Liver (tissue), 9 donors: Measurements from ENCODE around the gene CST4. TPM values are rescaled to one million over a fixed set of nuclear protein-coding genes. Genes with fewer than 3 reads are reported as not detected.

ENCODE experiments used
- DNase-seq: peaks from one replicate; pipeline ENCODE4 v3.0.0-alpha.2; 2017; ENCODE audit warnings: low spot score
- H3K27ac ChIP-seq, 2 donors: one replicate each; pipeline ENCODE4 v1.7.0; 2013; ENCODE audit warnings: inconsistent platforms in 2 of 2, low read length in 2 of 2, control low read depth in 1 of 2, low read depth in 1 of 2, mild to moderate bottlenecking in 1 of 2
- H3K27me3 ChIP-seq, 4 donors: one replicate each; pipeline versions ENCODE4 v1.6.1 to v1.7.0; 2013; ENCODE audit warnings: low read length in 3 of 4, inconsistent platforms in 1 of 4, mild to moderate bottlenecking in 1 of 4, moderate library complexity in 1 of 4; ENCODE audit not compliant: control insufficient read depth in 4 of 4, insufficient read depth in 4 of 4
- H3K36me3 ChIP-seq, 4 donors: one replicate each; pipeline versions ENCODE4 v1.6.1 to v1.7.0; 2013; ENCODE audit warnings: low read length in 3 of 4, mild to moderate bottlenecking in 3 of 4, low read depth in 1 of 4, moderate library complexity in 1 of 4; ENCODE audit not compliant: control insufficient read depth in 4 of 4, insufficient read depth in 3 of 4
- H3K4me1 ChIP-seq, 4 donors: one replicate each; pipeline versions ENCODE4 v1.6.1 to v1.7.0; 2013; ENCODE audit warnings: low read length in 3 of 4, mild to moderate bottlenecking in 3 of 4, moderate library complexity in 1 of 4; ENCODE audit not compliant: control insufficient read depth in 4 of 4, insufficient read depth in 4 of 4
- H3K4me3 ChIP-seq, 3 donors: one replicate each; pipeline versions ENCODE4 v1.6.1 to v1.7.0; 2013; ENCODE audit warnings: low read length in 3 of 3, control low read depth in 1 of 3, low read depth in 1 of 3, mild to moderate bottlenecking in 1 of 3
- H3K9ac ChIP-seq, 2 donors: one replicate each; pipeline ENCODE4 v1.7.0; 2013; ENCODE audit warnings: low read length in 2 of 2, mild to moderate bottlenecking in 2 of 2, moderate library complexity in 2 of 2, control low read depth in 1 of 2, low read depth in 1 of 2
- H3K9me3 ChIP-seq, 4 donors: one replicate each; pipeline versions ENCODE4 v1.6.1 to v1.7.0; 2013; ENCODE audit warnings: low read length in 3 of 4; ENCODE audit not compliant: control insufficient read depth in 4 of 4
- EGR1 ChIP-seq, 2 donors: IDR thresholded peaks; 2 replicates each; pipeline ENCODE4 v1.6.1; 2016 to 2018; ENCODE audit warnings: antibody characterized with exemption in 2 of 2, low read depth in 2 of 2
- FOXA1 ChIP-seq: IDR thresholded peaks from 2 replicates; pipeline ENCODE4 v1.6.1; 2016; ENCODE audit warnings: antibody characterized with exemption
- FOXA2 ChIP-seq: IDR thresholded peaks from 2 replicates; pipeline ENCODE4 v1.6.1; 2016; ENCODE audit warnings: antibody characterized with exemption
- HNF4A ChIP-seq, 2 donors: conservative IDR thresholded peaks; 2 replicates each; pipeline ENCODE4 v1.6.1; 2016; ENCODE audit warnings: antibody characterized with exemption in 2 of 2, mild to moderate bottlenecking in 2 of 2
- HNF4G ChIP-seq: IDR thresholded peaks from 2 replicates; pipeline ENCODE4 v1.6.1; 2016; ENCODE audit warnings: antibody characterized with exemption
- JUND ChIP-seq, 2 donors: IDR thresholded peaks; 2 replicates each; pipeline ENCODE4 v1.6.1; 2016; ENCODE audit warnings: antibody characterized with exemption in 2 of 2
- NR2F2 ChIP-seq: IDR thresholded peaks from 2 replicates; pipeline ENCODE4 v1.6.1; 2016; ENCODE audit warnings: antibody characterized with exemption
- RAD21 ChIP-seq, 2 donors: IDR thresholded peaks; 2 replicates each; pipeline ENCODE4 v1.6.1; 2016; ENCODE audit warnings: antibody characterized with exemption in 2 of 2, mild to moderate bottlenecking in 2 of 2
- RXRA ChIP-seq, 2 donors: IDR thresholded peaks; 2 replicates each; pipeline ENCODE4 v1.6.1; 2017 to 2018; ENCODE audit warnings: antibody characterized with exemption in 2 of 2, mild to moderate bottlenecking in 1 of 2
- SP1 ChIP-seq: IDR thresholded peaks from 2 replicates; pipeline ENCODE4 v1.6.1; 2018; ENCODE audit warnings: antibody characterized with exemption, mild to moderate bottlenecking
- TAF1 ChIP-seq: conservative IDR thresholded peaks from 2 replicates; pipeline ENCODE4 v1.6.1; 2016; ENCODE audit warnings: antibody characterized with exemption, mild to moderate bottlenecking
- YY1 ChIP-seq: IDR thresholded peaks from 2 replicates; pipeline ENCODE4 v1.6.1; 2016; ENCODE audit warnings: antibody characterized with exemption, mild to moderate bottlenecking
- WGBS: extraction: QIAGEN DNeasy Blood & Tissue Kit; methylation state at CpG from one replicate; pipeline ENCODE4 v1.1.7; 2013; 5-methylcytosine and 5-hydroxymethylcytosine counted together
- polyA plus RNA-seq, 2 donors: library from polyadenylated mRNA; stranded (reverse) in 1 of 2; unstranded in 1 of 2; fragments of 200-250 nt in 1 of 2; fragments of >200 nt in 1 of 2; fragmentation: Nextera tagmentation in 1 of 2; extraction: Ambion mirVana in 1 of 2; gene quantifications; one replicate each; pipeline versions ENCODE4 v1.2.1 to v1.2.3, GENCODE V29; 2013 to 2015
- total RNA-seq, 2 donors: library from RNA; depleted of rRNA; stranded (reverse); fragments of >200 nt; gene quantifications; one replicate each; pipeline ENCODE4 v1.2.3, GENCODE V29; 2014
- TF ChIP-seq, protein P1 (sequence below): IDR thresholded peaks from 2 replicates; pipeline ENCODE4 v1.6.1; 2016; ENCODE audit warnings: antibody characterized with exemption
- TF ChIP-seq, protein P2 (sequence below): IDR thresholded peaks from 2 replicates; pipeline ENCODE4 v1.6.1; 2016; ENCODE audit warnings: antibody characterized with exemption
- TF ChIP-seq, protein P3 (sequence below): IDR thresholded peaks from 2 replicates; pipeline ENCODE4 v1.6.1; 2016; ENCODE audit warnings: antibody characterized with exemption
- TF ChIP-seq, protein P4 (sequence below): fragments of 150-350 bp; IDR thresholded peaks from 2 replicates; pipeline ENCODE4 v1.5.1; 2017; ENCODE audit warnings: improper control_type of control experiment, low read depth, low read length; ENCODE audit not compliant: missing input control
- TF ChIP-seq, protein P5 (sequence below): IDR thresholded peaks from 2 replicates; pipeline ENCODE4 v1.6.1; 2016; ENCODE audit warnings: antibody characterized with exemption, mild to moderate bottlenecking
- donor health status: healthy.
- donor health status: healthy.
- donor health status: healthy.
- donor health status: healthy.
- donor health status: healthy.

The CST4 gene
- total and polyA plus RNA-seq, 4 donors: not detected

DNA sequence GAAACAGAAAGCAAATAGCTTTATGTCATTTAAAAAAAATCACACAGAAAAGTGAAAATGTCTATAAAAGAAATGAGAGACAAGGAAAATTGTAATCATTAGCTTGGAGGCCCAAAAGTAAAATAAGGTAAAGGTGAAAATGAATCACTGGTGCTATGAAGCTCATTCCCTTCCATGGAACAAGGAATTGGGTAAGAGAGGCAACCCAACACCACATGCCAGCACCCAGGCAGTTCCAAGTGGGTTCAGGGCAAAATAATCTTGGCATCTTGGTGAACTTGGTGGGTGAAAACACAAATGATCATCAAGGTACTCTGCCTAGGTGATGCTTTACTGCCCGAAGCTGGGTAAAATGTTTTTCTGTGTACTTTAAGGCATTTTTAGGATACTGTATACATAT lies 16.7 kb downstream of the CST4 start:
- Histone ChIP-seq H3K36me3 (no peaks in the 10 kb centered on the region), H3K27me3 (no peaks in the 10 kb centered on the region), H3K27ac (no peak overlapping the region), H3K4me3 (no peak overlapping the region), H3K9ac (no peak overlapping the region), H3K9me3 (no peaks in the 10 kb centered on the region), H3K4me1 (no peaks in the 10 kb centered on the region)
- no peak for DNase-seq
- WGBS: 95% methylated on average over 1 of the region's 1 CpG
- TF ChIP-seq, protein P1, sequence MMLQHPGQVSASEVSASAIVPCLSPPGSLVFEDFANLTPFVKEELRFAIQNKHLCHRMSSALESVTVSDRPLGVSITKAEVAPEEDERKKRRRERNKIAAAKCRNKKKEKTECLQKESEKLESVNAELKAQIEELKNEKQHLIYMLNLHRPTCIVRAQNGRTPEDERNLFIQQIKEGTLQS: no peak
- TF ChIP-seq EGR1 (IDR thresholded peaks at IDR 0.05; ENCODE audit: low read depth in 2 of 2) (no peak), YY1 (no peak), NR2F2 (no peak), SP1 (no peak), JUND (IDR thresholded peaks at IDR 0.05) (no peak), FOXA2 (no peak)
- TF ChIP-seq, protein P2, sequence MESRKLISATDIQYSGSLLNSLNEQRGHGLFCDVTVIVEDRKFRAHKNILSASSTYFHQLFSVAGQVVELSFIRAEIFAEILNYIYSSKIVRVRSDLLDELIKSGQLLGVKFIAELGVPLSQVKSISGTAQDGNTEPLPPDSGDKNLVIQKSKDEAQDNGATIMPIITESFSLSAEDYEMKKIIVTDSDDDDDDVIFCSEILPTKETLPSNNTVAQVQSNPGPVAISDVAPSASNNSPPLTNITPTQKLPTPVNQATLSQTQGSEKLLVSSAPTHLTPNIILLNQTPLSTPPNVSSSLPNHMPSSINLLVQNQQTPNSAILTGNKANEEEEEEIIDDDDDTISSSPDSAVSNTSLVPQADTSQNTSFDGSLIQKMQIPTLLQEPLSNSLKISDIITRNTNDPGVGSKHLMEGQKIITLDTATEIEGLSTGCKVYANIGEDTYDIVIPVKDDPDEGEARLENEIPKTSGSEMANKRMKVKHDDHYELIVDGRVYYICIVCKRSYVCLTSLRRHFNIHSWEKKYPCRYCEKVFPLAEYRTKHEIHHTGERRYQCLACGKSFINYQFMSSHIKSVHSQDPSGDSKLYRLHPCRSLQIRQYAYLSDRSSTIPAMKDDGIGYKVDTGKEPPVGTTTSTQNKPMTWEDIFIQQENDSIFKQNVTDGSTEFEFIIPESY: no peak
- TF ChIP-seq, protein P3, sequence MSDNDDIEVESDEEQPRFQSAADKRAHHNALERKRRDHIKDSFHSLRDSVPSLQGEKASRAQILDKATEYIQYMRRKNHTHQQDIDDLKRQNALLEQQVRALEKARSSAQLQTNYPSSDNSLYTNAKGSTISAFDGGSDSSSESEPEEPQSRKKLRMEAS: no peak

DNA sequence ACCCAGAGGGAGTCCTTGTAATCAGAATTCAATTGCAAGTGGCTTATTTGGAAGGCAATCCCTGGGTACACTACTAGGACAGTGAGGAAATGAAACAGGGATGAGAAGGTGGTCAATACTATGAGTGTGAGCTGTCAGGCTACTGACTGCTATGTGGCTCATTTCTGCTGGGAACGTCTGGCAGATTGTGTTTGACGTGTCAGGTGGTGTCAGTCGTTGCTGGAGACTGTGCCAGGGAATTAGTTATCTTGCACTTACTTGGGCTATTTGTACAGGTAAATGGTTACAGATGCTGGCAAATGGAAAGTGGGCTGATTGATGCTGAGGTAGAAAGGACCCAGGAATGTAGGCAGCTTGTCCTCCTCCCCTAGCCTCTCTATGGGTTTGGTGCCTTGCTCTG lies 17.4 kb downstream of the CST4 start:
- H3K4me3 ChIP-seq: no peak overlapping the region
- 74% methylated on average over 3 of the region's 3 CpGs for WGBS

More for the DNA sequence above, 17.4 kb downstream of the CST4 start:
- Histone ChIP-seq H3K27ac (no peak overlapping the region), H3K9ac (no peak overlapping the region), H3K9me3 (no peaks in the 10 kb centered on the region), H3K4me1 (no peaks in the 10 kb centered on the region), H3K36me3 (no peaks in the 10 kb centered on the region), H3K27me3 (no peaks in the 10 kb centered on the region)
- no peak for DNase-seq
- TF ChIP-seq SP1 (no peak), FOXA2 (no peak), HNF4G (no peak), TAF1 (no peak), EGR1 (IDR thresholded peaks at IDR 0.05; ENCODE audit: low read depth in 2 of 2) (no peak), RXRA (IDR thresholded peaks at IDR 0.05) (no peak), YY1 (no peak), FOXA1 (no peak), HNF4A (conservative IDR thresholded peaks at IDR 0.05) (no peak), JUND (IDR thresholded peaks at IDR 0.05) (no peak), RAD21 (IDR thresholded peaks at IDR 0.05) (no peak)
- TF ChIP-seq, protein P4, sequence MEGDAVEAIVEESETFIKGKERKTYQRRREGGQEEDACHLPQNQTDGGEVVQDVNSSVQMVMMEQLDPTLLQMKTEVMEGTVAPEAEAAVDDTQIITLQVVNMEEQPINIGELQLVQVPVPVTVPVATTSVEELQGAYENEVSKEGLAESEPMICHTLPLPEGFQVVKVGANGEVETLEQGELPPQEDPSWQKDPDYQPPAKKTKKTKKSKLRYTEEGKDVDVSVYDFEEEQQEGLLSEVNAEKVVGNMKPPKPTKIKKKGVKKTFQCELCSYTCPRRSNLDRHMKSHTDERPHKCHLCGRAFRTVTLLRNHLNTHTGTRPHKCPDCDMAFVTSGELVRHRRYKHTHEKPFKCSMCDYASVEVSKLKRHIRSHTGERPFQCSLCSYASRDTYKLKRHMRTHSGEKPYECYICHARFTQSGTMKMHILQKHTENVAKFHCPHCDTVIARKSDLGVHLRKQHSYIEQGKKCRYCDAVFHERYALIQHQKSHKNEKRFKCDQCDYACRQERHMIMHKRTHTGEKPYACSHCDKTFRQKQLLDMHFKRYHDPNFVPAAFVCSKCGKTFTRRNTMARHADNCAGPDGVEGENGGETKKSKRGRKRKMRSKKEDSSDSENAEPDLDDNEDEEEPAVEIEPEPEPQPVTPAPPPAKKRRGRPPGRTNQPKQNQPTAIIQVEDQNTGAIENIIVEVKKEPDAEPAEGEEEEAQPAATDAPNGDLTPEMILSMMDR: no peak
- TF ChIP-seq, protein P5, sequence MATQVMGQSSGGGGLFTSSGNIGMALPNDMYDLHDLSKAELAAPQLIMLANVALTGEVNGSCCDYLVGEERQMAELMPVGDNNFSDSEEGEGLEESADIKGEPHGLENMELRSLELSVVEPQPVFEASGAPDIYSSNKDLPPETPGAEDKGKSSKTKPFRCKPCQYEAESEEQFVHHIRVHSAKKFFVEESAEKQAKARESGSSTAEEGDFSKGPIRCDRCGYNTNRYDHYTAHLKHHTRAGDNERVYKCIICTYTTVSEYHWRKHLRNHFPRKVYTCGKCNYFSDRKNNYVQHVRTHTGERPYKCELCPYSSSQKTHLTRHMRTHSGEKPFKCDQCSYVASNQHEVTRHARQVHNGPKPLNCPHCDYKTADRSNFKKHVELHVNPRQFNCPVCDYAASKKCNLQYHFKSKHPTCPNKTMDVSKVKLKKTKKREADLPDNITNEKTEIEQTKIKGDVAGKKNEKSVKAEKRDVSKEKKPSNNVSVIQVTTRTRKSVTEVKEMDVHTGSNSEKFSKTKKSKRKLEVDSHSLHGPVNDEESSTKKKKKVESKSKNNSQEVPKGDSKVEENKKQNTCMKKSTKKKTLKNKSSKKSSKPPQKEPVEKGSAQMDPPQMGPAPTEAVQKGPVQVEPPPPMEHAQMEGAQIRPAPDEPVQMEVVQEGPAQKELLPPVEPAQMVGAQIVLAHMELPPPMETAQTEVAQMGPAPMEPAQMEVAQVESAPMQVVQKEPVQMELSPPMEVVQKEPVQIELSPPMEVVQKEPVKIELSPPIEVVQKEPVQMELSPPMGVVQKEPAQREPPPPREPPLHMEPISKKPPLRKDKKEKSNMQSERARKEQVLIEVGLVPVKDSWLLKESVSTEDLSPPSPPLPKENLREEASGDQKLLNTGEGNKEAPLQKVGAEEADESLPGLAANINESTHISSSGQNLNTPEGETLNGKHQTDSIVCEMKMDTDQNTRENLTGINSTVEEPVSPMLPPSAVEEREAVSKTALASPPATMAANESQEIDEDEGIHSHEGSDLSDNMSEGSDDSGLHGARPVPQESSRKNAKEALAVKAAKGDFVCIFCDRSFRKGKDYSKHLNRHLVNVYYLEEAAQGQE: no peak
- TF ChIP-seq, protein P2: no peak
- TF ChIP-seq, protein P3: no peak
- TF ChIP-seq, protein P1: no peak
